AG04449 (cell line): ENCODE measurements around the gene LPCAT2.
"Not testable (repeated sequence)": the region's sequence is repeated elsewhere in the genome, so short reads cannot be mapped to it uniquely, and the experiment has no call there.

Source experiments
- CTCF ChIA-PET: fragments of 350-600 bp; formaldehyde crosslinking; extraction: SDS; loops from one replicate; lab custom pipeline; 2021; ENCODE audit warnings: antibody characterized with exemption; lab: Yijun Ruan, JAX
- POLR2A ChIA-PET: fragments of 400-600, 350-600 bp; formaldehyde crosslinking; extraction: SDS; loops from one replicate; lab custom pipeline; 2020; ENCODE audit warnings: antibody characterized with exemption, inconsistent platforms; lab: Yijun Ruan, JAX
- DNase-seq: peaks from one replicate; pipeline ENCODE4 v3.0.0-alpha.2; 2010; ENCODE audit warnings: low read depth, low spot score
- H3K4me3 ChIP-seq: 2 replicates; pipeline ENCODE4 v1.5.1; 2011; ENCODE audit warnings: low read depth, mild to moderate bottlenecking, control low read depth, low read length
- CTCF ChIP-seq: IDR thresholded peaks from one replicate; pipeline ENCODE4 v1.5.1; 2011; ENCODE audit warnings: mild to moderate bottlenecking, moderate library complexity, low read length, control low read depth, inconsistent platforms; ENCODE audit not compliant: insufficient read depth; ENCODE audit errors: missing control alignments

Gene LPCAT2

GRCh38 chr16:55615071-55615470 lies 106.2 kb downstream of the LPCAT2 start:
- ChIA-PET POLR2A (no interaction called here), CTCF (no interaction called here)
- no peak overlapping the region for H3K4me3 ChIP-seq
- TF ChIP-seq CTCF, result no peak
- DNase-seq, result no peak

DNA sequence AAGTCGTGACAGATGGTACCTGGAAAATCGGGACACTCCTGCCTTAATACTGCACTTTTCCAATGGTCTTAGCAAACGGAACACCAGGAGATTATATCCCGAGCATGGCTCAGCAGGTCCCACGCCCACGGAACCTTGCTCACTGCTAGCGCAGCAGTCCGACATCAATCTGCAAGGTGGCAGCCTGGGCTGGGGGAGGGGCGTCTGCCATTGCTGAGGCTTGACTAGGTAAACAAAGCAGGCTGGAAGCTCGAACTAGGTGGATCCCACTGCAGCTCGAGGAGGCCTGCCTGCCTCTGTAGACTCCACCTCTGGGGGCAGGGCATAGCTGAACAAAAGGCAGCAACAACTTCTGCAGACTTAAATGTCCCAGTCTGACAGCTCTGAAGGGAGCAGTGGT lies 106.8 kb downstream of the LPCAT2 start:
- H3K4me3 ChIP-seq, POLR2A ChIA-PET, DNase-seq, CTCF ChIA-PET: not testable (repeated sequence)

DNA sequence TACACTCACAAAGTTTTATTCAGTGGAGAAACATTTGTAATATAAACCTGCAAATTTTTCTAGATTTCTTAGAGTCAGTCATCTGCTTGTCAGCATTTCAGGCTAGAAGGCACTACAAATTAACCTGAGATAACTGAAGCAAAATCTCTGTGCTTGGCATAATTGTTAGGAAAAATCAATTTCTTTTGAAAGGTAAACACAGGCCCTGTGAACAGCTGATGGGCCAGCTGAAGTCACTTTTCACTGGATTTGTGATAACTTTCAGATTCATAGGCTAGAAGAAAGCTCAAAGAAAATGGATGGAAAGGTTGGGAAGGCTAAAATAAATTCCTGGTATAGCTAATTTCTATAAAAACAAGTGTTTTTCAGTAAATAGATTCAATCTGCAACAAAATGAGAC lies 112.9 kb downstream of the LPCAT2 start:
- TF ChIP-seq CTCF, result no peak
- POLR2A ChIA-PET, result no interaction called here
- H3K4me3 ChIP-seq, result no peak overlapping the region
- DNase-seq, result no peak
- CTCF ChIA-PET, result interaction anchor here (0.7 kb wide), 1 partner anchor 157 kb away, joined by 3 read pairs; no protein-coding TSS in a partner anchor

DNA sequence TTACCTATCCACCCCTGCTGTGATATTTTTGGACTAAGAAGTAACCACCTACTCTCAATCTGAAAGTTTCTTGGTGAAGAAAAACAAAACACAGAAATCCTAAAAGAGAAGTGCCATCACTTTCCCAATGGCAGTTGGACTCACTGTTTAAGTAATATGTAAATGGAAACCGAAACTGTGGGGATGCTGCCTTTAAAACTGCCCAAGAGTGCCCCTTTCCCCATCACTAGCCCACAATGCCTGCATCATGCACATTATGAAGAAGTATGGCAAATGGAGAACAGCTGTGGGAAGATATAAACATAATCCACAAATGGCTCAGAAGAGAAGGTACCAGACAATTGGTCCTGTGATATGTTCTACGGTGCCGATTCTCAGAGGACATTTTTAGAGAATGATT lies 113.4 kb downstream of the LPCAT2 start:
- no peak for DNase-seq
- CTCF ChIA-PET, result interaction anchor here (0.7 kb wide), 1 partner anchor 157 kb away, joined by 3 read pairs; no protein-coding TSS in a partner anchor
- no peak for TF ChIP-seq CTCF
- no peak overlapping the region for H3K4me3 ChIP-seq
- POLR2A ChIA-PET, result no interaction called here

- H3K4me3 ChIP-seq, result no peak overlapping the region
- POLR2A ChIA-PET, result no interaction called here
- TF ChIP-seq CTCF, result no peak
- CTCF ChIA-PET, result no interaction called here
- no peak for DNase-seq
These were observed 114.2 kb downstream of the LPCAT2 start for GRCh38 chr16:55622930-55623561.

DNA sequence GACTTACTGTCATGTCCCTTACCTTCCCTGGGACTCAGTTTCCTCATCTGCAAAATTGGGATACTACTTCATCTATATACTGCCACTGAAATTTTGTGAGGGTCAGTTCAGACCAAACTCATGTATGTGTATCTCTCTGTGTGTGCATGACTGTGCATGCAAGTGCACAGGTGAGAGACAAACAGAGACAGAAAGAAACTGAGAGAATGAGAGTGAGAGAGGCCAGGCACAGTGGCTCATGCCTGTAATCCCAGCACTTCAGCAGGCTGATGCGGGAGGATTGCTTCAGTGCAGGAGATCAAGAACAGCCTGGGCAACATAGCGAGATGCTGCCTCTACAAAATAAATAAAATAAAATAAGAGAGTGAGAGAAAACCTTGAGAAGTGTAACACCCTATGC lies 114.8 kb downstream of the LPCAT2 start:
- CTCF ChIA-PET, result no interaction called here
- POLR2A ChIA-PET, result no interaction called here

More for the DNA sequence above, 114.8 kb downstream of the LPCAT2 start:
- H3K4me3 ChIP-seq, result no peak overlapping the region
- no peak for DNase-seq
- no peak for TF ChIP-seq CTCF
